HL-60/S4 treated with retinoic acid at 250 ng/mL for 4 days and 3 days (cell line): ENCODE data around the gene TM6SF1.
"Not testable (repeated sequence)": the region's sequence is repeated elsewhere in the genome, so short reads cannot be mapped to it uniquely, and the experiment has no call there.

ENCODE experiments used
- in situ Hi-C: fragments of 300-500 bp; cut with MboI; formaldehyde crosslinking; loops from 2 replicates; pipeline ENCODE4 v1.7.0; 2022; ENCODE audit warnings: low sequenced_read_pairs

Gene TM6SF1

DNA sequence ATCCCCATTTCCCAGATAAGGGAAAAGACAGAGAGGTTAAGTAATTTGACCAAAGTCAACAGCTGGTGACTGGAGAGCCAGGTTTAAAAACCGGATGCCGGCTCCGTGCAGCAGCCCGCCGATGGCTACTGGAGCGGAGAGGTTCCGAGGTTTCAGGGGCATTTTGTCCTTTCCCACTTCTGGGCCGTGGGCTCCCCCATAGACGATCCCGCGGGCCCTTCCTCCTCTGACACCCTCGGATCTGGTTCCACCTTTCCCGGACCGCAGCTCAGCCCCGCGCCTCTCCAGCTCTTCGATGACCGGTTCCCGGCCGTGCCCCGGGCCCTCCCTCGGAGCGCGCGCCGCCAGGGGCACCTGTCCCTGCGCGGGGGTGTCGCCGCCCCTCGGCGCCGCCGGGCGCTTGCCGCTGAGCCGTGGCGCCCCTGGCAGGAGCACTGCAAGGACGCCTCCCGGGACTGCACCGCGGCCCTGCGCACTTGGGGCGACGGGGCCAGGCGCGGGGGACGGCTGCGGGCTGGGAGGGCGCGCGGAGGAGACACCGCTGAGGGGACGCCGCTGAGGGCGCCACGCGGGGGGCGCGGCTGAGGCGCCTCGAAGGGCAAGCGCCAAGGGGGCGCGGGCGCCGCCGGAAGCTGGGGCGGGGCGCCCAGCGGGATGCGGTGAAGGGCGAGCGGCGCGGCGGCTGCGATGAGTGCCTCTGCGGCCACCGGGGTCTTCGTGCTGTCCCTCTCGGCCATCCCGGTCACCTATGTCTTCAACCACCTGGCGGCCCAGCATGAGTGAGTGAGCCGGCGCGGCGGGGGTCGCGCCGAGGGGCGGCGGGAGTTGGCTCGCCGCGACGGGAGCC is at the start of gene TM6SF1:
TSS of gene TM6SF1 (plus strand) at position 652 of the 847 bp plus-strand sequence. CDS start at position 688, 36 bp downstream.
- in situ Hi-C loops: loop anchor here (25.0 kb wide), 1 partner anchor 570 kb away; the partner anchor contains the start of gene RPS17

DNA sequence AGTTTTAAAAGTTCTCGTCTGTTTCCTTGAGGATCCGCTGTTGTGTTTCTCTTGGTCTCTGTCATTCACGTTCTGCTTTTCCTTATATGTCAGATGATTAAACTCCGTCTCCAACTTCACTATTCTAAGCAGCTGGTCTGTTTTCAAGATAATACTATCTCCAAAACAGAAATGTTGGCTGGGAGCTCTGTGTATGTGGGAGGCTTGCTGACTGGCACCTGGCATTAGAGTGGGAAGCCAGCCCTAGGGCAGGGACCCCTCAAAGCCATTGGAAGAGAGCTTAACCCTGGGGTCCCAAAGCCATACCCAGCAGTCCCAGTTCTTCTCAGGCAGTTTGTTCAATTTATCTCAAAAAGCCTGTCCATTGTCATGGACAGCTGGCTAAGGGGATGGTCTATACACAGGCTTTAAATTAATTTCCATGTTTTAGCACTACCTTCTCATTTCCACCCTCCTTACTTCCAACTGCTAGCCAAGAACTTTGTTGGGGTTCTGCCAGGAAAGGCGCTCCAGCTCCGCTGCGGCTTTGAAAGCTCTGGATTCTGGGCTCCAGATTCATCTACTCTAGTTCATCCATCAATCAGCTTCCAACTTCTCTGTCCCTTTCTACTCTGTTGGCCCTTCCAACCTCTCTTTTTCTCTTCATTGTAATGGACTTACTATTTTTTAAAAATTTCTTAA is 49.6 kb upstream of the TM6SF1 start:
- in situ Hi-C loops: no loop called here

DNA sequence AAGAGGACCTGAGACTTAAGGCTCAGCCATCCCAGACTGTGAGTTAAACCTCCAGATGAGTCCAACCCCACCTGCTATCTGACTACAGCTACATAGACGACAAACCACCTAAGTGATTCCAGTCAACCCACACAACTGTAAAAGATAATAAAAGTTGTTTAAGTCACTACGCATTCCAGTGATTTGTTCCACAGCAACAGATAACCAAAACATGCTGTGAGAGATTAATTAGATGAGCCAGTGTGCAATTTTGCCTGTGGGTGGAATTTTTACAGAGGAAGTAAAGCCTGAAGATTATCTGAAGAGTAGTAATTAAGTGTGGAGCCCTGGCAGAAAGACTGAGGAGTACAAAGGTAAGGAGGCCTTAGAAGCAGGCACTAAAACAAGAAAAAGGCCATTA is 45.8 kb upstream of the TM6SF1 start:
- in situ Hi-C loops: no loop called here

DNA sequence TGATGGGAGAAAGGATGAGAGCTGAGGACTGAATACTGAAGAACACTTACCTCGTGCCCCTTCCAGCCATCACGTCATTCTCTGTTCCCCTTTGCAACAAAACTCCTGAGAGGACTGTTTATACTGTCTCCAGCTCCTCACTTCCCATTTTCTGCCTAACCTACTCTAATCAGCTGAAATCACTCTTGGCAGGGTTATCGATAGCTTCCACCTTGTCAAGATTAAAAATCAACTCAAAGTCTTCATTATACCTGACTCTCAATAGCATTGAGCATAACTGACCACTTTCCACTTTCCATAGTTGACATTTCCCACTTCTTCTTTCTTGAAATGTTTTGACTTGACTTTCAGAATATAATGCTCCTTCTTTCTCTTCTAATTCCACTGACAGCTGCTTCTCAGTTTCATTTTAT is 44.7 kb upstream of the TM6SF1 start:
- in situ Hi-C loops: no loop called here

DNA sequence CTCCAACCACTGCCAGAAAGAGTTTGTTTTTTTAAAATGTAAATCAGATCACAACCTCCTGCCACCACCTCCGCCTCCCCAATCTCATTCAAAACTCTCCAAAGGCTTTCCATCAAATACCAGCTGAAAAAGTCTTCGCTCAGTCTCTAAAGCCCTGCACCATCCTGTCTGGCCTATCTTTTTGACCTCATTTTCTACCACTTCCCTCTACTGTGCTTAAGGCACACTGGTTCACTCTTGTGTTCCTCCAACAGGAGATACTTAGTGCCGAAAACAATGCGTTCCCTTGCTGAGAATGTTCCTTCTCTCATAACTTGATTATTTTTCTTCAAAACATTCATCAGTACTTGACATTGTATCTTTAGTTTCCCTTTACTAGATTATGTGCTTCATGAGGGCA is 43.9 kb upstream of the TM6SF1 start:
- in situ Hi-C loops: no loop called here

DNA sequence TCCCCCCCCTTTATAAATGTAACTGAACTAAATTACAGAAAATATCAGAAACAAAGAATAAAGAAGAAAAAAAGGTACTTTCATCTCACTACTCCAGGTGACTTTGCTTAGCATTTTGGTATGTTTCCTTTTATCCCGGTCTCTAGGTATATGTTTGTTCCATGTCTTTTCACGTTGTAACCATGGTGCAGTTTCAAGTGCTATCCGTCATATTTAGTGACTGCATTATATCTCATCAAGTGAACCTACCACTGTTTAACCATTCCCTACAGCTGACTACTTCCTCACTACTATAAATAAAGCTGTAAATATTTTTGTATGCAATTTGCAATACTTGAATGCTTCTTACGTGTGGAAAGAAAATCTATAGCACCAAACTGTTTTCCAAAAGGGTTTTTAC is 42.6 kb upstream of the TM6SF1 start:
- in situ Hi-C loops: no loop called here

DNA sequence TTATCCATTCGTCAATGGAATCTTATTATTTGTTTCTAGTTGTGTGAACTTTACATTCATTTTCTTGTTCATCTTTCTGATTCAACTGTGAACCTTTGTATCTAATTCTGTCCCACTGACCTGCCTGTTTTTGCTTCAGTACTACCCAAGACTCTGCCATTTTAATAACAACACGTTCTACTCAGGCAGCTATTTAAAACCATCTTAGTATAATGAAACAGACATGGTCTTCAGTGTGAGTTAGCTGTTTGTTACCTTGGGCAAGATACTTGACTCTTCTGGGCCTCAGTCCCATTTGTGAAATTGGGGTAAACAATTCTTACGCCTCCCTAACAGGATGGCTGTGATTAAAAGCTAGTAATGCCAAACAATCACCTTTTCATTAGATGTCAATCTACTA is 42.0 kb upstream of the TM6SF1 start:
- in situ Hi-C loops: no loop called here

DNA sequence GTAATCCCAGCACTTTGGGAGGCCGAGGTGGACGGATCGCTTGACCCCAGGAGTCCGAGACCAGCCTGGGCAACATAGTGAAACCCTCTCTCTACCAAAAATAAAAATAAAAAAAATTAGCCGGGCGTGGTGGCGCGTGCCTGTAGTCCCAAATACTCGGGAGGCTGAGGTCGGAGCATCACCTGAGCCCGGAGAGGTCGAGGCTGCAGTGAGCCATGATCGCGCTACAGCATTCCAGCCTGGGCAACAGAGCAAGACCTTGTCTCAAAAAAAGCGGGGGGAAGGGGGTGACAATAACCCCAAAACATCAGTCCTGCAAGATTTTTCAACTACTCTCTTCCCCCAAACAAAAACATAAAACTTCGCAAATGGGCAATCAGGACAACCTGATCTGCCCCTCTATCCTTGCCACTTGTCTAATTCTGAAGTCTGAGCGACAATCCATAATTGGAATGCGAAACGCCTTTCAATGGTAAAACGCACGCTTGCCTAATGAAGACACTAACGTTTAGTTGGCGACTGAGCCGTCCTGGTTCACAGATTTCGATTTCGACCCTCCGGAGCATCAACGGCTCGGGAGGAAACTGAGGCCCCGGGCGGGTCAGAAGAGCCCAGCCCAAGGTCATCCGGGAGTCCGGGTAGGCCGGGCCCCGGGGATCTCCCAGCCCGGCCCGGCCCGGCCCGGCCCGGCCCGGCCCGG is 41.3 kb upstream of the TM6SF1 start:
- in situ Hi-C loops: no loop called here

DNA sequence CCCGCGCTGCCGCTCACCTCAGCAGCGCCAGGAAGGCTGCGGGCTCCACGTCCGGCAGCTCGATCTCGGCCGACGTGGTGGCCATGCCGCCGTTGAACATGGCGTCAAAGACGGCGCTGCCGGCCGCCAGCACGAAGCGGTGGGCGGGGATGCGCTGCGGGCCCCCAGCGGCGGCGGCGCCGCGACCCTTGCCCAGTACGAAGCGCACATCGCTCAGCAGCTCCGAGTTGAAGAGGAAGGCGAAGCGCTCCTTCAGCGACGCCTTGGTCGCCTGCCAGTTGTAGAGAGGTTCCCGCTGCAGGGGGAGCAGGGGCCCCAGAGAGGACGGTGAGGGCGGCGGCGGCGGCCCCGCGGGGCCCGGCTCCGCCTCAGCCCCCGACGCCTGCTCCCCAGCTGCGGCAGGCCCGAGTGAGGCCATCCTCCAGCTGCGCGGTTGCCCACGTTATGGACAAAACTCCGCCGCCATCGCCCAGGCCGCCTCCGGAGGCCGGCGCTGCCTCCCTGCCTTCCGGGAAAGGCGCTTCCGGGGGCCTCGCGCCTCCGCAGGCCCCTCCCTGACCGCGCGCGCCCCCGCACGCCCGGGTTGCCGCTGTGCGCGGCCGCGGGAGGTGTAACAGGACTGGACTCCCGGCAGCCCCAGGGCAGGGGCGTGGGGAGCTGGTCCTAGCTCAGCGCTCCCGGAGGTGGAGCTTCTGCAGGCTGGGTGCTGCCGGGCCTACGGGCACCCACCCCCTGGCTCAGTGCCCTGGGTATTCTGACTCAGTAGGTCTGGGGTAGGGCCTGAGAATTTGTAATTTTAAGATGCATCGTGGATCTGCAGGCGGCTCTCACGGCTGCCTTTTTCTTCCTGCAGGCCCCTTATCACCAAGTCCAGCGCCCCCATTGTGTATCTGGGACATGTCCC is 40.5 kb upstream of the TM6SF1 start, which contains the start of gene BTBD1:
TSS of gene BTBD1 (minus strand) at position 519 of the 904 bp plus-strand sequence. CDS start at position 418, 101 bp downstream.
- in situ Hi-C loops: no loop called here

DNA sequence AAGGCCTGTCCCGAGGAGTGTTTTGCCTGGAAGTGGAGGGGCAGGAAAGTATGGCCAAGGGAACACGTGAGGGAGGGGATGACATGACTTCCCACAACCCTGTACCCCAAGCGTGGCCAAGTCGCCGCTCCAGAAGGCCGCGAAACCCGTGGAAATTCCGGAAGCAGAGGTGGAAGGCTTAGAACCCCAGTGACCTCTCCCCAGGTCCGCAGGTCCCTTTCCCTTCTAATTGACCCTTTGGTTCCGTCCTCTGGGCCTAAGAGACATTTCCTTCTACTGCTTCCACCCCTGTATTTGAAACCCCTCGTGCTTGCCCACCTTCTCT is 39.8 kb upstream of the TM6SF1 start:
- in situ Hi-C loops: no loop called here

DNA sequence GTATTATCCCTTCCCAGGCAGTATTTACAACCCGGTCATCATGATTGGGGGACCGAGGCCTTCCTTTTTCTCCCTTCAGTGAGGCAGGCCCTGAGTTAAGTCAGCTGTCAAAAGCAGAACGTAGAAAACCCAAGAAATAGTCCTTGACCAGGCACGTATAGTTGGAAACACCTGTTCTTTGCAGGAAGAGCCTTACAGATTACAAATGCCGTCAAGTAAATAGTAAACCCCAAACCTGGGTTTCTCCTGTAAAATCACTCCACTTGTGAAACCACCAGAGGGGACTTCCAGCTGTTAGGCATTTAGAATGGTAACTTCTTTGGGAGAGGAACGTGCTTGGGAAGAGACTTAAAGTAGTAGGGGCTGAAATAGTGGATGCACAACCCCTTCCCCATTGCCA is 39.4 kb upstream of the TM6SF1 start:
- in situ Hi-C loops: no loop called here

DNA sequence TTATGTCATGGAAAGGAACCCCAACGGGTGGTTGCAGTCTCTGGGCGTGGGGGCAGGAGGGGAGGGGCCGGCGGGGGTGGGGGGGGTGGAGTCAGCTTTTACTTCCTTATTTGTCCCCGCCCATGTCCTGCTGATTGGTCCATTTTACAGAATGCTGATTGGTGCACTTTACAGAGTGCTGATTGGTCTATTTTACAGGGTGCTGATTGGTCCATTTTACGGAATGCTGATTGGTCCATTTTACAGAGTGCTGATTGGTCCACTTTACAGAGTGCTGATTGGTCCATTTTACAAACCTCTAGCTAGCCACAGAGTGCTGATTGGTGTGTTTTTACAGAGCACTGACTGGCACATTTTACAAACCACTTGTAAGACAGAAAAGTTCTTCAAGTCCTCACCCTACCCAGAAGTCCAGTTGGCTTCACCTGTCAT is 38.2 kb upstream of the TM6SF1 start:
- in situ Hi-C loops: not testable (repeated sequence)

DNA sequence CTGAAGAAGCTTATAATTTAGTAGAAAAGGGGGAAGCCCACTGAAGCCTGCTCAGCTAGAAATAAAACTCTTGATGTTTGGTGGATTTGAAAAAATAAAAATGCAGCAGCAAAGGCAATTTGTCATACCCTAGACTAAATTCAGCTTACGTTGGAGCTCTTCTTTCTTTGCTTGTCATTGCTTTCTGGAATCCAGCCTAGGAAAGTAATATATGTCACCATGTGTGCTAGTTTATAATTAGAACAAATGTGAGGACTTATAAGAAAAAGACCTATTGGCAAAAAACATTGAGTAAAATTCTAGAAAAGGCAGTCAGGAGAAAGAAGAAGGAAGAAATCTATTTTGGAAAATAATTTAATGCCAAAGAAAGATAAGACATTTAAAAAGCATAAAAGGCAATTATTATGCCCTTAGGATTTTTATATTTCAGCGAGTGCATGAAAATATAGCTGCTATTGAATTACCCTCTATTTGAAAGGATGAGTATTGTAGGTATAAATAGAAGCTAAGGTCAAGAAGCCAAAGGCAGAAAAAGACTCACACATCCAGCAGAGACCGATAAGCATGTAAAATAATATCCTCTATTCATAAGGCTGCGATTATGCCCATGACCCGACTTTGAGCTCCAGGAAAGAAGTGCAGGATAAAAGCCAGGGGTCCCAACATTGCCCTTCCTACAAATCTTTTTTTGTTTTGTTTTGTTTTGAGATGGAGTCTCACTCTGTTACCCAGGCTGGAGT is 29.8 kb upstream of the TM6SF1 start:
- in situ Hi-C loops: no loop called here

DNA sequence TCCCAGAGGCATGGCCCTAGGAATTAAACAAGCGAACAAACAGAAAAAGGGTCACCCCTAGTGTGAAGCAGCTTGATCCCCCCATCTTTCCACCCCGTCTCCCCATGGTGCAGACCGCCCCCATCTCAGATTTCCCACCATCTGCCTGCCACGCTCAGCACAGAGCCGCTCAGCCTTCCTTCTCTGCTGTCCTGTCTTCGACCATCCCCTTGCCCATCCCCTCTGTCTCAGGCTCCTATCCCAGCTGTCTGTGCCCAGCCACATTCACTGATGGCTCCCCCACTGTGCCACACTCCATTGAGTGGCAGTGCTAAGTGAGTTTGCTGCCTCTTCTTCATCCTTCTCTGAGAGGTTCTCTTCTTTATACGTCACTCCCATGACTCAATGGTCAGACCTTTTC is 28.7 kb upstream of the TM6SF1 start:
- in situ Hi-C loops: no loop called here

DNA sequence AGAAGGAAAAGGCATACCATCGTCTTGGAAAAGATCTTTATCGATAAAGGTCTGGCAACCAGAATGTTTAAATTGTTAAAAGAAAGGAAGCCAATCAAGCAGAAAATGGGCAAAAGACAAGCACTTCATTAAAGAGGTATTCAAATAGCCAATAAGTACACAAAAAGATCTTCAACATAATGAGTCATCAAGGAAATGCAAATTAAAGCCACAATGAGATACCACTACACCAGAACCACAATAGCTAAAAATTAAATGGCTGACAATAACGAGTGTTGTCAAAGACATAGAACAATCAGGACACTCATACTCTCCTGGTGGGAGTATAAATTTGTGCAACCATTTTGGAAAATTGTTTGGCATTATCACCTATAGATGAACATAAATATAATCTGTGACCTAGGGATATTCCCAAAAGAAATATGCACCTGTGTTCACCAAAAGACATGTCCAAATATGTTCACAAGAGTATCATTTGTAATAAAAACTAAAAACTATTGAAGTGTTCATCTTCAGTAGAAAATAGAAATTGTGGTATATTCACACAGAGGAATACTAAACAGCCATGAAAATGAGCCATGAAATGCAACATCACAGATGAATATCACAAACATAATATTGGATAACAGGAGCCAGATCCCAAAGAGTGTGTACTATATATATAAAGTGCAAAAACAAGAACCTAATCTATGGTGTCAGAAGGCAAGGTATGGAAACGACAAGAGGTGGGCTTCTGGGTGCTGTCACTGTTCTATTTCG is 26.0 kb upstream of the TM6SF1 start:
- in situ Hi-C loops: no loop called here

DNA sequence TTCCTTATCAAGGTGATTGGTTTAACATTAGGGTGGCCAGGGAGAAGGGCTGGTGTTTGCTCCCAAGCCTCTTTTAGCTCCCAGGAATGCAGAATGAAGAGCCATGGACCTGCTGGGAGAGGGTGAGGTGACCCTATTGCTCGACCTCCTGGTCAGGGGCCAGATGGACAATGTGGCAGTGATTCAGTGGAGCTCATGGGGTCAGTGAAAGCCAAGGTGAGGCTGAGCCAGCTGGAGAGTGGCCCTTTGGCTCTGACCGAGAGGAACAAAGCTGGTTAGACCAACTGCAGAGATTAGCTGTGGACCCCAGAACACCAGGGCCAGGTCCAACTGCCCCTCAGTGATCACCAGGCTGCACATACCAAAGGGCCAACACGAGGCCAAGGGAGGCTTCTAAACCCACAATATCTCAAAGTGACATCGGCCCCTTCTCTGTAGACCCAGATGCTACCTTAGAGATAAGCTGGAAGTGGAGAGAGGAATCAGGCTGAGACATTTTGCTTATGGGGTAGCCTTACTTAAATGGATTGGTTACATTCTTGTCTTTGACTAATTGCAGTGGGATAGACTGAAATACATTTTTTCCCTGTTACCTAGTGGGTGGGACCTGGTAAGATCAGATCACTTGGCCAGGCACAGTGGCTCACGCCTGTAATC is 24.6 kb upstream of the TM6SF1 start:
- in situ Hi-C loops: no loop called here

DNA sequence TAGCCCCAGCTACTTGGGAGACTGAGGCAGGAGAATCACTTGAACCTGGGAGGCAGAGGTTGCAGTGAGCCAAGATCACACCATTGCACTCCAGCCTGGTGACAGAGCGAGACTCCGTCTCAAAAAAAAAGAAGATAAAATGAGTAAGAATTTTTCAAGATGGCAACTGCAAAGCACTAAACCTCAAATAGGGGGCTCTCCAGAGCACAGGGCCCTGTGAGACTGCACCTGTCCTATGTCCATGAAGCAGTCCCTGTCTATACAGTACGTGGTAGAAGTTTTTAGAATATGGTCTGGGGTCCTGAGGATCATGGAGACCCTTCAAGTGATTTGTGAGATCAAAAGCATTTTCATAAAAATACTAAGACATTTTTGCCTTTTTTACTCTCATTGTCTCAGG is 22.0 kb upstream of the TM6SF1 start:
- in situ Hi-C loops: not testable (repeated sequence)

DNA sequence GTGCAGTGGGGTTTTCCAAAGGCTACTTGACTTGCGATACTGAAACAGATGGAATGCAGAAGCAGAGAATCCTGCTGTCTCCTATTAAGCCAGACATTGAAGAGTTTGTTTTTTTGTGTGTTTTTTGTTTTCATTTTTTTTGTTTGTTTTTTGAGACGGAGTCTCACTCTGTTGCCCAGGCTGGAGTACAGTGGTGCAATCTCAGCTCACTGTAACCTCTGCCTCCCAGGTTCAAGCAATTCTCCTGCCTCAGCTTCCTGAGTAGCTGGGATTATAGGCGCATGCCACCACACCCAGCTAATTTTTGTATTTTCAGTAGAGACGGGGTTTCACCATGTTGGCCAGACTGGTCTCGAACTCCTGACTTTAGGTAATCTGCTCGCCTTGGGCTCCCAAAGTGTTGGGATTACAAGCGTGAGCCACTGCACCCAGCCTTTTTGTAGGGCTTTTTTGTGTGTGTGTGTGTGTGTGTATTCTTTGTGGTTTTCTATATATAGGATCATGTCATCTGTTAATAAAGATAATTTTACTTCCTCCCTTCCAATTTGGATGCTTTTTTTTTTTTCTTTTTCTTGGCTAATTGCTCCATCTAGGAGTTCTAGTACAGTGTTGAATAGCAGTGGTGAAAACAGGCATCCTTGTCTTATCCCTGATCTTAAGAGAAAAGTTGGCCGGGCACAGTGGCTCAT is 21.4 kb upstream of the TM6SF1 start:
- in situ Hi-C loops: not testable (repeated sequence)
